Measurements from ENCODE around the gene TNFRSF12A. TPM values are rescaled to one million over a fixed set of nuclear protein-coding genes. Genes with fewer than 3 reads are reported as not detected.
A peak's percentile ranks its signal among the peaks of the same experiment; 100 is the strongest.

TNFRSF12A gene
- total and polyA plus RNA-seq, 9 of the 15 experiments (the other 6 are each of a cell fraction or from before 2014, with no cell fraction given), result 0.41 to 61.8 (median 26.5) TPM

DNA sequence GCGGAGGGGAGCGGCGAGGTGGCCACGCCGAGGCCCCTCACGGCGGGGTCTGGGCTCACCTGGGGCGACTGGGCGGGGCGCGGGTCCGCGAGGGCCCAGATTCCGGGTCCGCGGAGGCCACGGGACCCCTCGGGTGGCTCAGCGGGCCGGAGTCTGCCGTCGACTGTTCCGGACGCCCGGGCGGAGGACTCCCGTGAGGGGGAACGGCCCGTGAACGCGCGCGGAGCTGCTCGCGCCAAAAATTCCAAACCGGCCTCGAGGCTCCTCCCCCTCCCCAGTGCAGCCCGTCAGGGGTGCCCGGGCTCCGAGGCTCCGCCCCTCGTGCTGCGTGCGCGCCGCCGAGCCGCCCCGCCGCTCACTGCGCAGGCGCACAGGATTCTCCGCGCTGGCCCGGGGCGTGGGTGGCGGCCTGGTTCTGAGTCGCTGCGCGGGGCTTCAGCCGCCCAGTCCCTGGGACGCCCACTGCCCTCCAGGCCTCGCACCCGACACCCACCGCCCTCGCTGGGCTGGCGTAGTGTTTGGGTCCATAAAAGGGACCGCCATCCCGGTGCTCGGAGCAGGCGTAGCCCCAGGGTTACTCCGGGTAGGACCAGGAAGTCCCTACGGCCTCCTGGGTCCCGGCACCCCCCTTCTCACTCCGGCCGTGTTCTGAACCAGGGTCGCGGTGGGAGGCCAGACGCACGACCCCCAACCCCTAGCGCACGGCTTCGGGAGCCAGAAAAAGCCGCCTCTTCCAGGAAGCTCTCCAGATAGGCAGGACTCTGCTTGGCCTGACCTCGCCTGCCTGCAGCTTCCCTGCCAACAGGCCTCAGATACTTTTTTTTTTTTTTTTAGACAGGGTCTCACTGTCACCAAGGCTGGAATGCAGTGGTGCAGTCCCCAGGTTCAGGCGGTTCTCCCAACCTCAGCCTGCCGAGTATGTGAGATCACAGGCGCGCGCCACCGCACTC lies 39.7 kb upstream of the TNFRSF12A start, which contains the start of gene PKMYT1 (continued):
- TF ChIP-seq, protein P1, sequence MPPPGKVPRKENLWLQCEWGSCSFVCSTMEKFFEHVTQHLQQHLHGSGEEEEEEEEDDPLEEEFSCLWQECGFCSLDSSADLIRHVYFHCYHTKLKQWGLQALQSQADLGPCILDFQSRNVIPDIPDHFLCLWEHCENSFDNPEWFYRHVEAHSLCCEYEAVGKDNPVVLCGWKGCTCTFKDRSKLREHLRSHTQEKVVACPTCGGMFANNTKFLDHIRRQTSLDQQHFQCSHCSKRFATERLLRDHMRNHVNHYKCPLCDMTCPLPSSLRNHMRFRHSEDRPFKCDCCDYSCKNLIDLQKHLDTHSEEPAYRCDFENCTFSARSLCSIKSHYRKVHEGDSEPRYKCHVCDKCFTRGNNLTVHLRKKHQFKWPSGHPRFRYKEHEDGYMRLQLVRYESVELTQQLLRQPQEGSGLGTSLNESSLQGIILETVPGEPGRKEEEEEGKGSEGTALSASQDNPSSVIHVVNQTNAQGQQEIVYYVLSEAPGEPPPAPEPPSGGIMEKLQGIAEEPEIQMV (tag; conservative IDR thresholded peaks at IDR 0.05; ENCODE audit: low read depth), result no peak
- TF ChIP-seq, protein P2, sequence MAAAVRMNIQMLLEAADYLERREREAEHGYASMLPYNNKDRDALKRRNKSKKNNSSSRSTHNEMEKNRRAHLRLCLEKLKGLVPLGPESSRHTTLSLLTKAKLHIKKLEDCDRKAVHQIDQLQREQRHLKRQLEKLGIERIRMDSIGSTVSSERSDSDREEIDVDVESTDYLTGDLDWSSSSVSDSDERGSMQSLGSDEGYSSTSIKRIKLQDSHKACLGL (CRISPR knock-in tag; IDR thresholded peaks at IDR 0.05; ENCODE audit: borderline replicate concordance, poor library complexity, severe bottlenecking), result no peak
- TF ChIP-seq RBM25 (IDR thresholded peaks at IDR 0.05; ENCODE audit: low read depth, low read length, severe bottlenecking) (no peak), SRSF1 (IDR thresholded peaks at IDR 0.05; ENCODE audit: low read depth, low read length) (no peak), MYBL2 (IDR thresholded peaks at IDR 0.05; ENCODE audit: low read depth) (no peak), MYBL2 (CRISPR knock-in tag; IDR thresholded peaks at IDR 0.05; ENCODE audit: borderline replicate concordance) (no peak), RHOXF2B (CRISPR knock-in tag; conservative IDR thresholded peaks at IDR 0.05) (no peak), GTF2F1 (IDR thresholded peaks at IDR 0.05; ENCODE audit: low read depth, low read length) (no peak; the same call in 1 of the 2 replicates), CCNT2 (IDR thresholded peaks at IDR 0.05; ENCODE audit: borderline replicate concordance, extremely low read depth, insufficient read length, low read depth, low read length) (peak; percentile 93), ZFX (CRISPR knock-in tag; IDR thresholded peaks at IDR 0.05) (peak; percentile 97), TARDBP (IDR thresholded peaks at IDR 0.05) (peak; percentile 55; the same call in 1 of the 2 replicates), CBFA2T2 (conservative IDR thresholded peaks at IDR 0.05) (no peak), NRF1 (conservative IDR thresholded peaks at IDR 0.05 in 1 of 2, IDR thresholded peaks at IDR 0.05 in 1 of 2) (peak; percentile 98), ZNF3 (CRISPR knock-in tag; IDR thresholded peaks at IDR 0.05) (no peak), SAFB (IDR thresholded peaks at IDR 0.05; ENCODE audit: borderline replicate concordance, low read depth, low read length) (peak; percentile 96), NFXL1 (CRISPR knock-in tag; IDR thresholded peaks at IDR 0.05) (no peak), SUPT5H (IDR thresholded peaks at IDR 0.05) (peak; percentile 87), KLF6 (CRISPR knock-in tag; IDR thresholded peaks at IDR 0.05; ENCODE audit: borderline replicate concordance) (no peak), POLR3G (IDR thresholded peaks at IDR 0.05; ENCODE audit: extremely low read depth, insufficient read length, insufficient replicate concordance) (no peak), ZKSCAN8 (CRISPR knock-in tag; IDR thresholded peaks at IDR 0.05) (no peak), HOXB6 (CRISPR knock-in tag; IDR thresholded peaks at IDR 0.05; ENCODE audit: borderline replicate concordance) (no peak), ZNF311 (CRISPR knock-in tag; IDR thresholded peaks at IDR 0.05) (no peak), CBX2 (IDR thresholded peaks at IDR 0.05; ENCODE audit: insufficient read depth, low read length, poor library complexity, severe bottlenecking) (no peak)
- TF ChIP-seq, protein P3, sequence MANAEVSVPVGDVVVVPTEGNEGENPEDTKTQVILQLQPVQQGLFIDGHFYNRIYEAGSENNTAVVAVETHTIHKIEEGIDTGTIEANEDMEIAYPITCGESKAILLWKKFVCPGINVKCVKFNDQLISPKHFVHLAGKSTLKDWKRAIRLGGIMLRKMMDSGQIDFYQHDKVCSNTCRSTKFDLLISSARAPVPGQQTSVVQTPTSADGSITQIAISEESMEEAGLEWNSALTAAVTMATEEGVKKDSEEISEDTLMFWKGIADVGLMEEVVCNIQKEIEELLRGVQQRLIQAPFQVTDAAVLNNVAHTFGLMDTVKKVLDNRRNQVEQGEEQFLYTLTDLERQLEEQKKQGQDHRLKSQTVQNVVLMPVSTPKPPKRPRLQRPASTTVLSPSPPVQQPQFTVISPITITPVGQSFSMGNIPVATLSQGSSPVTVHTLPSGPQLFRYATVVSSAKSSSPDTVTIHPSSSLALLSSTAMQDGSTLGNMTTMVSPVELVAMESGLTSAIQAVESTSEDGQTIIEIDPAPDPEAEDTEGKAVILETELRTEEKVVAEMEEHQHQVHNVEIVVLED (CRISPR knock-in tag; IDR thresholded peaks at IDR 0.05), result peak; percentile 89

Data from K562 (cell line).